AG04450 (cell line): ENCODE data around the gene PLEKHA5. TPM values are rescaled to one million over a fixed set of nuclear protein-coding genes. Genes with fewer than 3 reads are reported as not detected.

Experiments used
- CTCF ChIA-PET: fragments of 300-600, 350-600 bp; formaldehyde crosslinking; extraction: SDS; loops from one replicate; lab custom pipeline; 2022; ENCODE audit warnings: antibody characterized with exemption, inconsistent platforms; lab: Charles Lee
- POLR2A ChIA-PET: fragments of 350-600 bp; formaldehyde crosslinking; extraction: SDS; loops from one replicate; lab custom pipeline; 2021; ENCODE audit warnings: antibody characterized with exemption, inconsistent platforms; lab: Yijun Ruan, JAX
- DNase-seq: peaks from one replicate; pipeline ENCODE4 v3.0.0-alpha.2; 2011; ENCODE audit warnings: low read depth, low spot score
- H3K27ac ChIP-seq: one replicate; pipeline ENCODE4 v1.5.1; 2012; ENCODE audit warnings: low read depth, low read length, control low read depth
- H3K27me3 ChIP-seq: one replicate; pipeline ENCODE4 v1.6.0; 2012; ENCODE audit warnings: low read length; ENCODE audit not compliant: control insufficient read depth, insufficient read depth
- H3K4me3 ChIP-seq: 2 replicates; pipeline ENCODE4 v1.5.1; 2011; ENCODE audit warnings: mild to moderate bottlenecking, low read depth, low read length, control low read depth
- H3K9me3 ChIP-seq: 2 replicates; pipeline ENCODE4 v1.5.1; 2012; ENCODE audit warnings: low read length; ENCODE audit not compliant: control insufficient read depth, insufficient read depth
- CTCF ChIP-seq: IDR thresholded peaks from 2 replicates; pipeline ENCODE4 v1.5.1; 2011; ENCODE audit warnings: low read depth, low read length, control low read depth, inconsistent platforms
- polyA plus RNA-seq: library from polyadenylated mRNA; depleted of rRNA; stranded (reverse); fragments of >200 nt; gene quantifications from 2 replicates; pipeline ENCODE4 v1.2.3, GENCODE V29; 2011

Gene PLEKHA5
- polyA plus RNA-seq, 1 experiment: 23.5 TPM

- POLR2A ChIA-PET: no interaction called here
- DNase-seq: no peak
- H3K4me3 ChIP-seq: no peak overlapping the region
- TF ChIP-seq CTCF: no peak
- no peak overlapping the region for H3K27ac ChIP-seq
- CTCF ChIA-PET: no interaction called here
- no peaks in the 10 kb centered on the region for H3K27me3 ChIP-seq
- no peaks in the 10 kb centered on the region for H3K9me3 ChIP-seq
Observed at GRCh38 chr12:19140381-19141236, 11.1 kb downstream of the PLEKHA5 start.

- H3K27ac ChIP-seq: no peak overlapping the region
- ChIA-PET CTCF (interaction anchor here (0.9 kb wide), 1 partner anchor 44 kb away, joined by 4 read pairs; no protein-coding TSS in a partner anchor), POLR2A (no interaction called here)
- no peak overlapping the region for H3K4me3 ChIP-seq
- H3K27me3 ChIP-seq: no peaks in the 10 kb centered on the region
- no peak for TF ChIP-seq CTCF
- DNase-seq: no peak
- no peaks in the 10 kb centered on the region for H3K9me3 ChIP-seq
Observed at GRCh38 chr12:19142499-19142898, 13.0 kb downstream of the PLEKHA5 start.

- POLR2A ChIA-PET: no interaction called here
- no peak for TF ChIP-seq CTCF
- no peak overlapping the region for H3K4me3 ChIP-seq
- peaks cover 3% of the 10 kb centered on the region for H3K9me3 ChIP-seq
- no peak overlapping the region for H3K27ac ChIP-seq
- CTCF ChIA-PET: interaction anchor here (0.8 kb wide), 1 partner anchor 714 kb away, joined by 3 read pairs; no protein-coding TSS in a partner anchor
- no peak for DNase-seq
- no peaks in the 10 kb centered on the region for H3K27me3 ChIP-seq
Observed at GRCh38 chr12:19144287-19144686, 14.8 kb downstream of the PLEKHA5 start.

- peaks cover 4% of the 10 kb centered on the region for H3K9me3 ChIP-seq
- no peak overlapping the region for H3K4me3 ChIP-seq
- H3K27me3 ChIP-seq: no peaks in the 10 kb centered on the region
- CTCF ChIA-PET: interaction anchor here (0.8 kb wide), 1 partner anchor 714 kb away, joined by 3 read pairs; no protein-coding TSS in a partner anchor
- no peak for TF ChIP-seq CTCF
- POLR2A ChIA-PET: no interaction called here
- DNase-seq: no peak
- no peak overlapping the region for H3K27ac ChIP-seq
Observed at GRCh38 chr12:19144985-19145384, 15.5 kb downstream of the PLEKHA5 start.

- POLR2A ChIA-PET: interaction anchor here (0.6 to 0.7 kb wide), 2 partner anchors 25 to 109 kb away, joined by 8 to 10 read pairs; no protein-coding TSS in a partner anchor
- no peak overlapping the region for H3K4me3 ChIP-seq
- peaks cover 7% of the 10 kb centered on the region for H3K9me3 ChIP-seq
- TF ChIP-seq CTCF: no peak
- H3K27ac ChIP-seq: no peak overlapping the region
- CTCF ChIA-PET: interaction anchor here (1.3 kb wide), 1 partner anchor 37 kb away, joined by 6 read pairs; no protein-coding TSS in a partner anchor
- no peak for DNase-seq
- no peaks in the 10 kb centered on the region for H3K27me3 ChIP-seq
Observed at GRCh38 chr12:19148860-19149259, 19.3 kb downstream of the PLEKHA5 start.
